Panc1 (cell line): ENCODE data around the gene COL23A1. TPM values are rescaled to one million over a fixed set of nuclear protein-coding genes. Genes with fewer than 3 reads are reported as not detected.
A peak's percentile ranks its signal among the peaks of the same experiment; 100 is the strongest.

Source experiments
- ATAC-seq: fragments of 200-7000 bp; cut with Tn5 transposase; 2 replicates; pipeline ENCODE4 v1.9.1; 2020; ENCODE audit warnings: mild to moderate bottlenecking, moderate library complexity
- BruUV-seq: library from RNA; stranded (reverse); fragments of 400-500 nt; replicated peaks from 2 replicates; lab custom pipeline; 2021; lab: Mats Ljungman, UMichigan
- CTCF ChIA-PET: fragments of 300-600 bp; sonication (Branson Sonifier 250); formaldehyde crosslinking; loops from one replicate; lab custom pipeline; 2022; ENCODE audit warnings: antibody characterized with exemption; lab: Charles Lee
- POLR2A ChIA-PET: fragments of 300-600 bp; sonication (Branson Sonifier 250); formaldehyde crosslinking; loops from one replicate; lab custom pipeline; 2022; ENCODE audit warnings: antibody characterized with exemption; lab: Charles Lee
- DNase-seq: peaks from one replicate; pipeline ENCODE4 v3.0.0-alpha.2; 2010; ENCODE audit warnings: low read depth, low spot score
- H3K27ac ChIP-seq: 2 replicates; pipeline ENCODE4 v1.5.1; 2011; ENCODE audit warnings: mild to moderate bottlenecking, low read length, inconsistent platforms
- H3K27me3 ChIP-seq: fragments of 200-500 bp; sonication (Bioruptor generic); 2 replicates; pipeline ENCODE4 v1.6.0; 2014; ENCODE audit warnings: low read length, inconsistent platforms; ENCODE audit not compliant: control insufficient read depth, insufficient read depth
- H3K36me3 ChIP-seq: fragments of 200-500 bp; sonication (Bioruptor generic); 2 replicates; pipeline ENCODE4 v1.5.1; 2014; ENCODE audit warnings: inconsistent platforms, mild to moderate bottlenecking, low read length, moderate library complexity; ENCODE audit not compliant: control insufficient read depth, insufficient read depth
- H3K4me1 ChIP-seq: 2 replicates; pipeline ENCODE4 v1.5.1; 2011; ENCODE audit warnings: inconsistent platforms, mild to moderate bottlenecking, low read length, moderate library complexity; ENCODE audit not compliant: control insufficient read depth, insufficient read depth
- H3K4me3 ChIP-seq, 2 experiments: 2 replicates each; pipeline ENCODE4 v1.5.1; 2011 to 2012; ENCODE audit warnings: low read depth in 2 of 2, low read length in 2 of 2, mild to moderate bottlenecking in 2 of 2, inconsistent platforms in 1 of 2, moderate library complexity in 1 of 2
- H3K9me3 ChIP-seq: fragments of 200-500 bp; sonication (Bioruptor generic); 2 replicates; pipeline ENCODE4 v1.5.1; 2014; ENCODE audit warnings: low read depth, mild to moderate bottlenecking, inconsistent platforms, low read length, moderate library complexity; ENCODE audit not compliant: control insufficient read depth, insufficient read depth
- POLR2AphosphoS5 ChIP-seq: IDR thresholded peaks from 2 replicates; pipeline ENCODE4 v1.6.1; 2012; ENCODE audit warnings: mild to moderate bottlenecking, low read depth, low read length, moderate library complexity
- SIN3A ChIP-seq: IDR thresholded peaks from 2 replicates; pipeline ENCODE4 v1.6.1; 2012; ENCODE audit warnings: low read depth, mild to moderate bottlenecking, low read length, moderate library complexity, borderline replicate concordance; ENCODE audit not compliant: insufficient read depth
- TCF7L2 ChIP-seq: IDR thresholded peaks from 2 replicates; pipeline ENCODE4 v1.6.1; 2011; ENCODE audit warnings: mild to moderate bottlenecking, low read depth, low read length, inconsistent platforms
- in situ Hi-C: cut with HindIII; loops from 2 replicates; pipeline ENCODE4 v1.10.0; 2016; ENCODE audit warnings: low sequenced_read_pairs, low pct_unique_long_range_greater_than_20kb
- intact Hi-C: fragments of 100-400 bp; cut with micrococcal nuclease; formaldehyde crosslinking; loops from one replicate; pipeline ENCODE4 v1.10.0; 2022; ENCODE audit not compliant: unreplicated experiment
- total RNA-seq: library from RNA; stranded (reverse); gene quantifications from one replicate; pipeline ENCODE4 v1.2.1, GENCODE V29; 2021; ENCODE audit not compliant: unreplicated experiment
- TF ChIP-seq, protein P1 (sequence below): fragments of 450-650 bp; IDR thresholded peaks from 2 replicates; pipeline ENCODE4 v1.5.1; 2017; ENCODE audit warnings: mild to moderate bottlenecking
- TF ChIP-seq, protein P2 (sequence below), 2 experiments: IDR thresholded peaks; 2 replicates each; pipeline ENCODE4 v1.6.1; 2011 to 2012; ENCODE audit warnings: low read depth in 2 of 2, control low read depth in 1 of 2, low read length in 1 of 2, mild to moderate bottlenecking in 1 of 2, moderate library complexity in 1 of 2; ENCODE audit not compliant: insufficient read depth in 1 of 2

Gene COL23A1
- total RNA-seq, 1 experiment from 2014 or later = 0.05 TPM

DNA sequence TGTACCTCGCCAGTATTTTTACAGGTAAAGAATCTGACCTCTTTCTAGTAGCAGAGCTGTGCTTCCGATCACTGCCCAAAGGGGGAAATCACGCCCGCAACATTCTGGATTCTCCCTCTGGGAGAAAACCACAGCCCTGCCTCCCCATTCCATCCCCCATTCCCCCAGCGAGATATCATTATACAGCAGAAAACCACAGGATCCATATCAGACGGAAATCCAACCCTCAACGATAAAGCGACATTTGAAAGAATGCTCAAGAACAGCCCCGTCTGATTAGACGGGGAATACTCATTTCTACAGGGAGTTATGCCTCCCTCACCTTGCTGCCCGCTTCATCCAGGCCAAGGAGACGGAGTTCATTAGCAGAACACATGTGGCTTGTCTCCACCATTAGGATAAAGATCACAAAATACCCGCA lies 172.8 kb downstream of the COL23A1 start:
- intact Hi-C loops (no loop called here), in situ Hi-C loops (no loop called here)
- Histone ChIP-seq H3K36me3 (no peaks in the 10 kb centered on the region), H3K4me3 (no peak overlapping the region), H3K27me3 (no peaks in the 10 kb centered on the region), H3K9me3 (no peaks in the 10 kb centered on the region), H3K4me1 (no peaks in the 10 kb centered on the region; the same call in 1 of the 2 replicates), H3K27ac (no peak overlapping the region)
- ChIA-PET POLR2A (no interaction called here), CTCF (no interaction called here)
- BruUV-seq = no TSS peak
- no peak for ATAC-seq
- TF ChIP-seq TCF7L2 (no peak), POLR2AphosphoS5 (no peak), SIN3A (no peak)
- TF ChIP-seq, protein P1, sequence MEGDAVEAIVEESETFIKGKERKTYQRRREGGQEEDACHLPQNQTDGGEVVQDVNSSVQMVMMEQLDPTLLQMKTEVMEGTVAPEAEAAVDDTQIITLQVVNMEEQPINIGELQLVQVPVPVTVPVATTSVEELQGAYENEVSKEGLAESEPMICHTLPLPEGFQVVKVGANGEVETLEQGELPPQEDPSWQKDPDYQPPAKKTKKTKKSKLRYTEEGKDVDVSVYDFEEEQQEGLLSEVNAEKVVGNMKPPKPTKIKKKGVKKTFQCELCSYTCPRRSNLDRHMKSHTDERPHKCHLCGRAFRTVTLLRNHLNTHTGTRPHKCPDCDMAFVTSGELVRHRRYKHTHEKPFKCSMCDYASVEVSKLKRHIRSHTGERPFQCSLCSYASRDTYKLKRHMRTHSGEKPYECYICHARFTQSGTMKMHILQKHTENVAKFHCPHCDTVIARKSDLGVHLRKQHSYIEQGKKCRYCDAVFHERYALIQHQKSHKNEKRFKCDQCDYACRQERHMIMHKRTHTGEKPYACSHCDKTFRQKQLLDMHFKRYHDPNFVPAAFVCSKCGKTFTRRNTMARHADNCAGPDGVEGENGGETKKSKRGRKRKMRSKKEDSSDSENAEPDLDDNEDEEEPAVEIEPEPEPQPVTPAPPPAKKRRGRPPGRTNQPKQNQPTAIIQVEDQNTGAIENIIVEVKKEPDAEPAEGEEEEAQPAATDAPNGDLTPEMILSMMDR = no peak
- TF ChIP-seq, protein P2, sequence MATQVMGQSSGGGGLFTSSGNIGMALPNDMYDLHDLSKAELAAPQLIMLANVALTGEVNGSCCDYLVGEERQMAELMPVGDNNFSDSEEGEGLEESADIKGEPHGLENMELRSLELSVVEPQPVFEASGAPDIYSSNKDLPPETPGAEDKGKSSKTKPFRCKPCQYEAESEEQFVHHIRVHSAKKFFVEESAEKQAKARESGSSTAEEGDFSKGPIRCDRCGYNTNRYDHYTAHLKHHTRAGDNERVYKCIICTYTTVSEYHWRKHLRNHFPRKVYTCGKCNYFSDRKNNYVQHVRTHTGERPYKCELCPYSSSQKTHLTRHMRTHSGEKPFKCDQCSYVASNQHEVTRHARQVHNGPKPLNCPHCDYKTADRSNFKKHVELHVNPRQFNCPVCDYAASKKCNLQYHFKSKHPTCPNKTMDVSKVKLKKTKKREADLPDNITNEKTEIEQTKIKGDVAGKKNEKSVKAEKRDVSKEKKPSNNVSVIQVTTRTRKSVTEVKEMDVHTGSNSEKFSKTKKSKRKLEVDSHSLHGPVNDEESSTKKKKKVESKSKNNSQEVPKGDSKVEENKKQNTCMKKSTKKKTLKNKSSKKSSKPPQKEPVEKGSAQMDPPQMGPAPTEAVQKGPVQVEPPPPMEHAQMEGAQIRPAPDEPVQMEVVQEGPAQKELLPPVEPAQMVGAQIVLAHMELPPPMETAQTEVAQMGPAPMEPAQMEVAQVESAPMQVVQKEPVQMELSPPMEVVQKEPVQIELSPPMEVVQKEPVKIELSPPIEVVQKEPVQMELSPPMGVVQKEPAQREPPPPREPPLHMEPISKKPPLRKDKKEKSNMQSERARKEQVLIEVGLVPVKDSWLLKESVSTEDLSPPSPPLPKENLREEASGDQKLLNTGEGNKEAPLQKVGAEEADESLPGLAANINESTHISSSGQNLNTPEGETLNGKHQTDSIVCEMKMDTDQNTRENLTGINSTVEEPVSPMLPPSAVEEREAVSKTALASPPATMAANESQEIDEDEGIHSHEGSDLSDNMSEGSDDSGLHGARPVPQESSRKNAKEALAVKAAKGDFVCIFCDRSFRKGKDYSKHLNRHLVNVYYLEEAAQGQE (IDR thresholded peaks at IDR 0.05; ENCODE audit: insufficient read depth in 1 of 2, low read depth in 2 of 2, low read length in 1 of 2) = no peak
- DNase-seq = no peak

DNA sequence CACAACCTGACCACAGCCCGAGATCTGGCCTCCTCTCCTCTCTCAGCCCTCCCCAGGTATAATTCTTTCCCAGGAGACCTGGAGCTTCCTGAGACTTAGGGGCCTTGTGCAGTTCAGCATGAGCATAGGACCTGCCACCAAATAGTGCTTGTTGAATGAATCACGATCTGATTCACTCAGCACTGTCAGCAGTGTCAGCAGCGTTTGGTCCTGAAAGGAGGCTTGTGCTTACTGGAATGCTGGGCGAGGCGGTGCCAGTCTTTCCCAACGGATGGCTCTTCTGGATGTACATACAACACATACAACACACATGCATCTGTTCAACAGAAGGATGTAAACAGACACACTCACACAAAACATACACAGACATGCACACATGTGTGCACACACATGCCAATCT lies 173.3 kb downstream of the COL23A1 start:
- no peak overlapping the region for H3K4me3 ChIP-seq
- ChIA-PET CTCF (no interaction called here), POLR2A (no interaction called here)
- H3K27me3 ChIP-seq = peaks cover 2% of the 10 kb centered on the region; the same call in 1 of the 2 replicates
- no TSS peak for BruUV-seq
- no peaks in the 10 kb centered on the region for H3K9me3 ChIP-seq
- in situ Hi-C loops (no loop called here), intact Hi-C loops (no loop called here)
- ATAC-seq = peak; percentile 79
- no peaks in the 10 kb centered on the region; the same call in 1 of the 2 replicates for H3K4me1 ChIP-seq
- DNase-seq = peak; percentile 18
- no peak overlapping the region for H3K27ac ChIP-seq
- TF ChIP-seq TCF7L2 = no peak
- no peak for TF ChIP-seq POLR2AphosphoS5
- TF ChIP-seq, protein P1 = no peak
- TF ChIP-seq, protein P2 (IDR thresholded peaks at IDR 0.05; ENCODE audit: insufficient read depth in 1 of 2, low read depth in 2 of 2, low read length in 1 of 2) = no peak
- TF ChIP-seq SIN3A = no peak
- H3K36me3 ChIP-seq = no peaks in the 10 kb centered on the region
